Trophoblast cell (in vitro differentiated cells and primary cell): ENCODE measurements around the gene CTDSPL.

Experiments
- DNase-seq, 2 donors: peaks; one replicate each; pipeline ENCODE4 v3.0.0-alpha.2; 2016
- H2AFZ ChIP-seq: 2 replicates; pipeline ENCODE4 v1.6.1; 2013; ENCODE audit warnings: low read length, moderate library complexity, mild to moderate bottlenecking; ENCODE audit not compliant: insufficient read depth, poor library complexity
- H2AK5ac ChIP-seq: 2 replicates; pipeline ENCODE4 v1.6.1; 2013; ENCODE audit warnings: mild to moderate bottlenecking, low read length
- H2BK120ac ChIP-seq: 2 replicates; pipeline ENCODE4 v1.6.1; 2013; ENCODE audit warnings: low read length, mild to moderate bottlenecking, moderate library complexity; ENCODE audit not compliant: insufficient read depth, poor library complexity
- H2BK12ac ChIP-seq: 2 replicates; pipeline ENCODE4 v1.6.1; 2013; ENCODE audit warnings: mild to moderate bottlenecking, low read length, moderate library complexity
- H2BK5ac ChIP-seq: 2 replicates; pipeline ENCODE4 v1.6.1; 2013; ENCODE audit warnings: low read length, low read depth, moderate library complexity, mild to moderate bottlenecking; ENCODE audit not compliant: poor library complexity
- H3K14ac ChIP-seq: 2 replicates; pipeline ENCODE4 v1.6.1; 2013; ENCODE audit warnings: mild to moderate bottlenecking, low read length
- H3K18ac ChIP-seq: 2 replicates; pipeline ENCODE4 v1.6.1; 2013; ENCODE audit warnings: mild to moderate bottlenecking, low read length
- H3K23ac ChIP-seq: 2 replicates; pipeline ENCODE4 v1.6.1; 2013; ENCODE audit warnings: low read length
- H3K27ac ChIP-seq: 2 replicates; pipeline ENCODE4 v1.5.1; 2013; ENCODE audit warnings: low read depth, mild to moderate bottlenecking, inconsistent platforms, low read length, moderate library complexity
- H3K27me3 ChIP-seq: 2 replicates; pipeline ENCODE4 v1.6.1; 2013; ENCODE audit warnings: inconsistent platforms, mild to moderate bottlenecking, low read length, moderate library complexity; ENCODE audit not compliant: insufficient read depth
- H3K36me3 ChIP-seq, 2 experiments: 1 replicate in 1 of 2; 2 replicates in 1 of 2; pipeline ENCODE4 v1.6.1; 2013; ENCODE audit warnings: low read length in 2 of 2, mild to moderate bottlenecking in 2 of 2, moderate library complexity in 1 of 2; ENCODE audit not compliant: insufficient read depth in 2 of 2, control insufficient read depth in 1 of 2
- H3K4ac ChIP-seq: 2 replicates; pipeline ENCODE4 v1.6.1; 2013; ENCODE audit warnings: low read depth, mild to moderate bottlenecking, low read length, moderate library complexity
- H3K4me1 ChIP-seq, 2 experiments: 1 replicate in 1 of 2; 2 replicates in 1 of 2; pipeline ENCODE4 v1.6.1; 2013; ENCODE audit warnings: low read length in 2 of 2, mild to moderate bottlenecking in 2 of 2, moderate library complexity in 1 of 2; ENCODE audit not compliant: insufficient read depth in 2 of 2, control insufficient read depth in 1 of 2
- H3K4me2 ChIP-seq: 2 replicates; pipeline ENCODE4 v1.6.1; 2013; ENCODE audit warnings: inconsistent platforms, mild to moderate bottlenecking, low read length, moderate library complexity
- H3K4me3 ChIP-seq: 2 replicates; pipeline ENCODE4 v1.5.1; 2013; ENCODE audit warnings: mild to moderate bottlenecking, low read depth, low read length, inconsistent platforms
- H3K79me1 ChIP-seq: one replicate; pipeline ENCODE4 v1.6.1; 2013; ENCODE audit warnings: low read length
- H3K79me2 ChIP-seq: 2 replicates; pipeline ENCODE4 v1.6.1; 2013; ENCODE audit warnings: low read length, mild to moderate bottlenecking; ENCODE audit not compliant: control insufficient read depth, insufficient read depth, poor library complexity
- H3K9ac ChIP-seq: 2 replicates; pipeline ENCODE4 v1.6.1; 2013; ENCODE audit warnings: mild to moderate bottlenecking, low read length
- H3K9me3 ChIP-seq: 2 replicates; pipeline ENCODE4 v1.6.1; 2013; ENCODE audit warnings: low read depth, mild to moderate bottlenecking, control low read depth, inconsistent platforms, low read length; ENCODE audit not compliant: insufficient read depth
- H4K12ac ChIP-seq: 2 replicates; pipeline ENCODE4 v1.6.1; 2013; ENCODE audit warnings: low read depth, mild to moderate bottlenecking, low read length, moderate library complexity
- H4K8ac ChIP-seq: 2 replicates; pipeline ENCODE4 v1.6.1; 2013; ENCODE audit warnings: low read depth, mild to moderate bottlenecking, low read length, moderate library complexity
- H4K91ac ChIP-seq: one replicate; pipeline ENCODE4 v1.6.1; 2013; ENCODE audit warnings: low read depth, mild to moderate bottlenecking, low read length, moderate library complexity
- WGBS: extraction: QIAGEN DNeasy Blood & Tissue Kit; methylation state at CpG from one replicate; pipeline ENCODE4 v1.1.7; 2013; ENCODE audit warnings: missing lambda C conversion rate; ENCODE audit not compliant: insufficient read length, insufficient coverage; ENCODE audit errors: extremely low coverage; 5-methylcytosine and 5-hydroxymethylcytosine counted together

Gene CTDSPL

DNA sequence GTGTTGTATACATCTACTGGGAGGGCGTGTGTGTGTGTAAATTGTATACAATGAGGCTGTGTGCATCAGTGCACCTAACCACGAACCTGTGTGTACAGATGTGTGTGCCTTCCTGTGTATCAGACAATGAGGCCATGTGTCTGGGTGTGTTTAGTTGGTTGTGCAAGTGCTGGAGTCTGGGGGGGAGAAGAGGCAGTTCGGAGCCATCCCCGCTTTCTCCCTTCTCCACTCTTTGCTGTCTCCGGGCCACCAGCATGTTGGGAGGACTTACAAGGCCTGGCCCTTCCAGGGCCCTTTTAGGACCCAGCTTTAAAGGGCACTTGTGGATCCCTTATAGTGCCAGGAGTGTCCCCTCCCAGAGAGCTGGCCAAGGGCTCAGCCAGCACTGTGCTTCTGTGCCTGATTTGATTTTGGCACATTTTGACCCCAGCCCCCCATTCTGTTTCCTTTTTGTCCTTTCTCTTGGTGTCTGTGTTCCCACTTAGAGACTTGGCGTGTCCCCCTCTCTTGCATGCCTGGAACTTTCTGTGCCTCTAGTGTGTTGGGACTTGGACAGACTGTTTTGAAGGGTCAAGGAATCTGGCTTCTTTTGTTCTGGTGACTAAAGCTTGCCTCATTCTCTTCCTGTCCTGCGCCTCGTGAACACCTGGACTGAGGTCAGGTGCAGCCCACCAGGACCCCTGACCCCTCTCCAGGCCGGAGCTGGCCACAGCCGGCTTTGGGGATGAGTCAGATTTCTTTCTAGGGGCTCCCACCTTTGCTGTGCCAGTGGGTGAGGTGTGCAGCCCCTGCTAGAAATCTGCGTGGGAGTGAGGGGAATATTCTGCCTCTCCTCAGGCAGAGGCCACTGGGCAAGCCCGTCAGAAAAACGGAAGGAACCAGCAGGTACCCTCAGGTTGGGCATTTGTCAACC is 1.5 kb downstream of the CTDSPL start:
- no peak overlapping the region for H3K27ac ChIP-seq
- no peaks in the 10 kb centered on the region for H3K36me3 ChIP-seq
- peak overlapping the region; percentile 6 for H3K9ac ChIP-seq
- peak overlapping the region; percentile 10 for H3K18ac ChIP-seq
- H4K91ac ChIP-seq: no peak overlapping the region
- peaks cover 12% of the 10 kb centered on the region for H3K79me2 ChIP-seq
- no peak overlapping the region for H2BK5ac ChIP-seq
- H3K14ac ChIP-seq: no peak overlapping the region
- peaks cover 12% of the 10 kb centered on the region for H3K79me1 ChIP-seq
- no peak overlapping the region for H4K8ac ChIP-seq
- no CpG with 5 or more reads among the region's 13 CpGs for WGBS
- no peak for DNase-seq
- H3K4me2 ChIP-seq: peak overlapping the region; percentile 70
- no peak overlapping the region for H4K12ac ChIP-seq
- peak overlapping the region; percentile 95 for H3K4me3 ChIP-seq
- H2BK12ac ChIP-seq: no peak overlapping the region
- no peaks in the 10 kb centered on the region for H3K9me3 ChIP-seq
- no peaks in the 10 kb centered on the region for H3K27me3 ChIP-seq
- no peak overlapping the region for H2AFZ ChIP-seq
- peak overlapping the region; percentile 1 for H3K23ac ChIP-seq
- no peak overlapping the region for H2BK120ac ChIP-seq
- peaks cover 24 to 29% of the 10 kb centered on the region in 2 experiments for H3K4me1 ChIP-seq
- H2AK5ac ChIP-seq: no peak overlapping the region
- no peak overlapping the region for H3K4ac ChIP-seq

DNA sequence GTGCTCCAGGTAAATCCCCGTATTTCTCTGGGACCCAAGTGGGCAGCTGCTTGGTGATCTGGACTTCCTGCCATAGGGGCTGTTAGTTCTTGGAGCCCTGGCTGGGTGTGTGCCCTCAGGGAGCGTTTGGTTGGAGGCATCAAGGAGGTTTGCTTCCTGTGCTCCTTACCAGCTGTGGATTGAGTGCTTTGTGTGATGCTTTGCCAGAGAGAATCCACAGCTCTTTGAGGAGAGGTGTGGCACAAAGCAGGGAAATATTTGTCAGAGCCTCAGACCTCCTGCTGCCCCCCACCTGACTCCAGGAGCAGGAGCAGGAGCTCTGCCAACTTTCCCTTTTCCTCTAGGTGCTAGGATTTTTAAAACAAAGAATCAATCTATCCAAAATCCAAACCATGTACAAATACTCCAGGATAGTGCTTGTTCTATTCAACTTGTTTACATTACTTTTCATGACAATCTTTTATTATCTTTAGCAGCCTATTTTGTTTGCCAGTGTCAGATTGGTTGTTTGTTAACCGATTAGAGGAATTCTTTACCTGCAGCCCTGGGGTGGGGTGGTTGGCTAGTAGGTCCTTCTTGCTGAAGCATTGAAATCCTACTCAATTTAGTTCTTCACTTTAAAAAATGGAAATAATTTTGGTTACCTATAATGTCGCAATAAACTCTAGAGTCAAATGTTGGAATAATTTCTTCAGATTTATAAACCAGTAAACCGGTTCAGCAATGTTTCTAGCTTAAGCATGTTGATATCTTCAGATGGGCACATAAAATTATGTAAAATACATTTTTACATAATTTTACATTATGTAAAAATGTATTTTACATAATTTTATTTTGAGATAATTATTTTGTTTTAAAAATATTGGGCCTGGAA is 2.5 kb downstream of the CTDSPL start:
- Histone ChIP-seq H3K79me1 (peaks cover 12% of the 10 kb centered on the region), H3K36me3 (no peaks in the 10 kb centered on the region), H3K9ac (no peak overlapping the region), H3K27me3 (no peaks in the 10 kb centered on the region), H3K14ac (no peak overlapping the region), H3K79me2 (peaks cover 12% of the 10 kb centered on the region), H3K4me3 (no peak overlapping the region), H4K8ac (no peak overlapping the region), H3K4me1 (peaks cover 24 to 29% of the 10 kb centered on the region in 2 experiments), H2AFZ (no peak overlapping the region), H3K23ac (no peak overlapping the region), H2BK120ac (no peak overlapping the region), H3K4ac (no peak overlapping the region), H4K91ac (no peak overlapping the region), H3K4me2 (no peak overlapping the region), H4K12ac (no peak overlapping the region), H3K18ac (peak overlapping the region; percentile 29), H2BK5ac (no peak overlapping the region), H2BK12ac (no peak overlapping the region), H2AK5ac (no peak overlapping the region), H3K9me3 (no peaks in the 10 kb centered on the region), H3K27ac (no peak overlapping the region)
- no peak for DNase-seq
- no CpG with 5 or more reads among the region's 5 CpGs for WGBS

DNA sequence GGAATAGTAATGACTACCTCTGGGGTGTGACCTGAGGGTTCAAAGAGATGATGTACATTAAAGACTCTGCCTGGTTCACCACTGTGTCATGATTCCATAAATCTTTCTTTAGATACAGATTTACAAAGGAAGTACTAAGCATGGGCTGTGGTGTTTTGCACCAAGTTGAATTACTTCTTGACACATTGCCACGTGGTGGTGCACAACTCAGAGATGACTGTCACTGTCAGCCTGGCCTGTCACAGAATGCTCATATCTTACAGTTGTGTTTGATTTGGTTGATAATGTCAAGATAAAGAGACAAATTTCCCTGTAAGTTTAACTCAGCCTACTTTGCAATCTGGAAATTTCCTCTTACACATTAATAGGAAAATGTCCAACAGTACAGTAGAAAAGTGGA is 3.2 kb downstream of the CTDSPL start:
- no peak overlapping the region for H2BK12ac ChIP-seq
- no CpG with 5 or more reads among the region's 1 CpG for WGBS
- no peak overlapping the region for H2AK5ac ChIP-seq

DNA sequence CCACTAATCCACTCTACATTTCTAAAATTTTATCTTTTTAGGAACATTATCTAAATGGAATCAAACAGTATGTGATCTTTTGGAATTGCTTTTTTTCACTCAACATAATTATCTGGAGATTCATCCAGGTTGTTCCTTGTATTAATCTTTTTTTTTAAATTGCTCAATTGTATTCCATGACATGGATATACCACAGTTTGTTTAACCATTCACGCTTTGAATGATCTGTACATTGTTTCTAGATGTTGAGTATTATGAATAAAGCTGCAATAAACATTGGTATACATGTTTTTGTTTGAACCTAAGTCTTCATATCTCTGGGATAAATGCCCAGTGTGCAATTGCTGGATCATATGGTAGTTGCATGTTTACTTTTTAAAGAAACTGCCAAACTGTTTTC is 5.5 kb downstream of the CTDSPL start:
- Histone ChIP-seq H3K18ac (no peak overlapping the region), H3K23ac (no peak overlapping the region), H3K79me2 (peaks cover 4% of the 10 kb centered on the region), H2BK12ac (no peak overlapping the region), H3K4ac (no peak overlapping the region), H2AK5ac (no peak overlapping the region), H3K14ac (no peak overlapping the region), H4K12ac (no peak overlapping the region), H3K9me3 (no peaks in the 10 kb centered on the region), H3K4me1 (peaks cover 16 to 17% of the 10 kb centered on the region in 2 experiments), H4K91ac (no peak overlapping the region), H4K8ac (no peak overlapping the region), H3K36me3 (no peaks in the 10 kb centered on the region), H3K4me2 (no peak overlapping the region), H3K9ac (no peak overlapping the region), H2BK120ac (no peak overlapping the region), H3K27me3 (no peaks in the 10 kb centered on the region), H3K27ac (no peak overlapping the region), H2BK5ac (no peak overlapping the region), H2AFZ (no peak overlapping the region), H3K4me3 (no peak overlapping the region), H3K79me1 (peaks cover 4% of the 10 kb centered on the region)
- no peak for DNase-seq
- WGBS: no CpG with 5 or more reads among the region's 1 CpG

More for the DNA sequence above, 3.2 kb downstream of the CTDSPL start:
- H4K8ac ChIP-seq: no peak overlapping the region
- peaks cover 12% of the 10 kb centered on the region for H3K79me1 ChIP-seq
- no peak overlapping the region for H4K12ac ChIP-seq
- H3K9ac ChIP-seq: no peak overlapping the region
- H3K4me1 ChIP-seq: peaks cover 23 to 27% of the 10 kb centered on the region in 2 experiments
- no peak overlapping the region for H2AFZ ChIP-seq
- H3K18ac ChIP-seq: no peak overlapping the region
- DNase-seq: no peak
- no peak overlapping the region for H3K27ac ChIP-seq
- no peak overlapping the region for H3K23ac ChIP-seq
- H3K4ac ChIP-seq: no peak overlapping the region
- no peak overlapping the region for H2BK120ac ChIP-seq
- no peaks in the 10 kb centered on the region for H3K27me3 ChIP-seq
- H3K9me3 ChIP-seq: no peaks in the 10 kb centered on the region
- H3K4me3 ChIP-seq: no peak overlapping the region
- H3K4me2 ChIP-seq: no peak overlapping the region
- H3K14ac ChIP-seq: no peak overlapping the region
- H3K79me2 ChIP-seq: peaks cover 12% of the 10 kb centered on the region
- H3K36me3 ChIP-seq: no peaks in the 10 kb centered on the region
- H4K91ac ChIP-seq: no peak overlapping the region
- H2BK5ac ChIP-seq: no peak overlapping the region
